ENCODE data around the gene NCKAP5.
"Not testable (repeated sequence)": the region's sequence is repeated elsewhere in the genome, so short reads cannot be mapped to it uniquely, and the experiment has no call there.

The NCKAP5 gene

GRCh38 chr2:133235968-133236367, 332.3 kb downstream of the NCKAP5 start:
- no peaks in the 10 kb centered on the region for H3K27me3 ChIP-seq

GRCh38 chr2:133232556-133232955, 335.7 kb downstream of the NCKAP5 start:
- no peaks in the 10 kb centered on the region for H3K9me3 ChIP-seq (replicated peaks in 1 of 11)
- no peak overlapping the region for H3K9ac ChIP-seq
- H3K4me3 ChIP-seq, result no peak overlapping the region
- no peak overlapping the region for H3K4me2 ChIP-seq
- no peaks in the 10 kb centered on the region for H4K20me1 ChIP-seq
- no peaks in the 10 kb centered on the region for H3K36me3 ChIP-seq
- H3K27me3 ChIP-seq, result no peaks in the 10 kb centered on the region
- no peak for TF ChIP-seq Cebpa-rat (IDR thresholded peaks at IDR 0.05)
- no peaks in the 10 kb centered on the region for H3K4me1 ChIP-seq
- H3K27ac ChIP-seq, result no peak overlapping the region

More at GRCh38 chr2:133235968-133236367, 332.3 kb downstream of the NCKAP5 start:
- H3K27ac ChIP-seq, result no peak overlapping the region
- TF ChIP-seq Cebpa-rat (IDR thresholded peaks at IDR 0.05), result no peak
- no peak overlapping the region for H3K9ac ChIP-seq
- no peaks in the 10 kb centered on the region for H4K20me1 ChIP-seq
- H3K4me2 ChIP-seq, result no peak overlapping the region
- no peaks in the 10 kb centered on the region for H3K9me3 ChIP-seq (replicated peaks in 1 of 11)
- H3K36me3 ChIP-seq, result no peaks in the 10 kb centered on the region
- no peaks in the 10 kb centered on the region for H3K4me1 ChIP-seq
- no peak overlapping the region for H3K4me3 ChIP-seq

GRCh38 chr2:133231264-133231663, 337.0 kb downstream of the NCKAP5 start:
- Histone ChIP-seq H3K27ac (no peak overlapping the region), H3K36me3 (no peaks in the 10 kb centered on the region), H4K20me1 (no peaks in the 10 kb centered on the region), H3K4me2 (no peak overlapping the region), H3K27me3 (no peaks in the 10 kb centered on the region), H3K4me3 (no peak overlapping the region), H3K9me3 (replicated peaks in 1 of 11) (no peaks in the 10 kb centered on the region), H3K9ac (no peak overlapping the region), H3K4me1 (no peaks in the 10 kb centered on the region)
- TF ChIP-seq Cebpa-rat (IDR thresholded peaks at IDR 0.05), result no peak

GRCh38 chr2:133229974-133230373, 338.3 kb downstream of the NCKAP5 start:
- Histone ChIP-seq H3K27me3 (no peaks in the 10 kb centered on the region), H3K9me3 (replicated peaks in 1 of 11) (no peaks in the 10 kb centered on the region), H3K36me3 (no peaks in the 10 kb centered on the region), H3K27ac (no peak overlapping the region), H4K20me1 (no peaks in the 10 kb centered on the region), H3K4me2 (no peak overlapping the region), H3K4me1 (no peaks in the 10 kb centered on the region), H3K4me3 (no peak overlapping the region), H3K9ac (no peak overlapping the region)
- TF ChIP-seq Cebpa-rat (IDR thresholded peaks at IDR 0.05), result no peak

GRCh38 chr2:133223226-133223625, 345.0 kb downstream of the NCKAP5 start:
- H3K9me3 ChIP-seq (replicated peaks in 1 of 11), result no peaks in the 10 kb centered on the region
- no peaks in the 10 kb centered on the region for H3K27me3 ChIP-seq
- no peak overlapping the region for H3K4me3 ChIP-seq
- H3K36me3 ChIP-seq, result no peaks in the 10 kb centered on the region
- no peak for TF ChIP-seq Cebpa-rat (IDR thresholded peaks at IDR 0.05)
- H4K20me1 ChIP-seq, result no peaks in the 10 kb centered on the region
- no peak overlapping the region for H3K27ac ChIP-seq
- no peaks in the 10 kb centered on the region for H3K4me1 ChIP-seq
- H3K4me2 ChIP-seq, result no peak overlapping the region
- H3K9ac ChIP-seq, result no peak overlapping the region

GRCh38 chr2:133221398-133221797, 346.9 kb downstream of the NCKAP5 start:
- Histone ChIP-seq H3K4me3 (no peak overlapping the region), H3K27ac (no peak overlapping the region), H3K9me3 (replicated peaks in 1 of 11) (no peaks in the 10 kb centered on the region), H3K9ac (no peak overlapping the region), H3K36me3 (no peaks in the 10 kb centered on the region), H3K27me3 (no peaks in the 10 kb centered on the region), H4K20me1 (no peaks in the 10 kb centered on the region), H3K4me2 (no peak overlapping the region), H3K4me1 (no peaks in the 10 kb centered on the region)
- TF ChIP-seq Cebpa-rat (IDR thresholded peaks at IDR 0.05), result no peak

GRCh38 chr2:133218204-133218603, 350.1 kb downstream of the NCKAP5 start:
- H3K36me3 ChIP-seq, result no peaks in the 10 kb centered on the region
- H3K27me3 ChIP-seq, result no peaks in the 10 kb centered on the region
- H4K20me1 ChIP-seq, result no peaks in the 10 kb centered on the region
- H3K4me2 ChIP-seq, result no peak overlapping the region
- TF ChIP-seq Cebpa-rat (IDR thresholded peaks at IDR 0.05), result no peak
- no peaks in the 10 kb centered on the region for H3K4me1 ChIP-seq
- no peak overlapping the region for H3K9ac ChIP-seq
- no peak overlapping the region for H3K27ac ChIP-seq
- H3K4me3 ChIP-seq, result no peak overlapping the region
- peaks cover 0 to 8% (median 0%) of the 10 kb centered on the region in 11 experiments; a peak in 1 of 22 replicates for H3K9me3 ChIP-seq (replicated peaks in 1 of 11)

GRCh38 chr2:133215477-133215876, 352.8 kb downstream of the NCKAP5 start:
- Histone ChIP-seq H3K4me3 (no peak overlapping the region), H4K20me1 (no peaks in the 10 kb centered on the region), H3K27me3 (no peaks in the 10 kb centered on the region), H3K4me1 (no peaks in the 10 kb centered on the region), H3K9me3 (replicated peaks in 1 of 11) (peaks cover 0 to 8% (median 0%) of the 10 kb centered on the region in 11 experiments; a peak in 1 of 22 replicates), H3K4me2 (no peak overlapping the region), H3K9ac (no peak overlapping the region), H3K27ac (no peak overlapping the region), H3K36me3 (no peaks in the 10 kb centered on the region)
- TF ChIP-seq Cebpa-rat (IDR thresholded peaks at IDR 0.05), result no peak

- H3K4me1 ChIP-seq, result no peaks in the 10 kb centered on the region
Observed at GRCh38 chr2:133213651-133214050, 354.6 kb downstream of the NCKAP5 start.

GRCh38 chr2:133209325-133209724, 358.9 kb downstream of the NCKAP5 start:
- Histone ChIP-seq H3K9ac (no peak overlapping the region), H3K27me3 (no peaks in the 10 kb centered on the region), H3K9me3 (replicated peaks in 1 of 11) (peaks cover 8 to 18% (median 14%) of the 10 kb centered on the region in 11 experiments), H4K20me1 (no peaks in the 10 kb centered on the region), H3K4me3 (no peak overlapping the region), H3K36me3 (no peaks in the 10 kb centered on the region), H3K4me2 (no peak overlapping the region), H3K27ac (no peak overlapping the region), H3K4me1 (no peaks in the 10 kb centered on the region)
- no peak for TF ChIP-seq Cebpa-rat (IDR thresholded peaks at IDR 0.05)

More at GRCh38 chr2:133213651-133214050, 354.6 kb downstream of the NCKAP5 start:
- TF ChIP-seq Cebpa-rat (IDR thresholded peaks at IDR 0.05), result no peak
- Histone ChIP-seq H3K27me3 (no peaks in the 10 kb centered on the region), H3K36me3 (no peaks in the 10 kb centered on the region), H3K4me3 (no peak overlapping the region), H3K9me3 (replicated peaks in 1 of 11) (peaks cover 0 to 8% (median 0%) of the 10 kb centered on the region in 11 experiments; a peak in 1 of 22 replicates), H3K27ac (no peak overlapping the region), H4K20me1 (no peaks in the 10 kb centered on the region), H3K4me2 (no peak overlapping the region), H3K9ac (no peak overlapping the region)

- H3K36me3 ChIP-seq, H4K20me1 ChIP-seq, H3K4me3 ChIP-seq, H3K9ac ChIP-seq, H3K27ac ChIP-seq, H3K4me2 ChIP-seq, H3K4me1 ChIP-seq, H3K27me3 ChIP-seq: not testable (repeated sequence)
- H3K9me3 ChIP-seq (replicated peaks in 1 of 11), result peaks cover 8 to 22% (median 14%) of the 10 kb centered on the region in 11 experiments
Observed at GRCh38 chr2:133206666-133207065, 361.6 kb downstream of the NCKAP5 start.

Measured in BLaER1 treated with 17β-estradiol and CSF1 and Interleukin-3, amounts not matched to agents 10 nM and 100 nM (cell line).